H1 (cell line): Measurements from ENCODE around the gene DHDH. TPM values are rescaled to one million over a fixed set of nuclear protein-coding genes. Genes with fewer than 3 reads are reported as not detected.

Experiments
- CTCF ChIA-PET: fragments of 300-600 bp; sonication (Branson Sonifier 250); formaldehyde crosslinking; loops from one replicate; lab custom pipeline; 2021; ENCODE audit not compliant: partially characterized antibody; lab: Charles Lee
- POLR2A ChIA-PET: fragments of 300-600 bp; sonication (Branson Sonifier 250); formaldehyde crosslinking; loops from one replicate; lab custom pipeline; 2021; ENCODE audit warnings: inconsistent platforms; ENCODE audit not compliant: partially characterized antibody; lab: Charles Lee
- DNase-seq, 2 experiments: peaks; one replicate each; pipeline versions ENCODE4 v3.0.0 to v3.0.0-alpha.2; 2010 to 2022; ENCODE audit warnings: low spot score in 2 of 2, low read depth in 1 of 2, mixed read lengths in 1 of 2
- FAIRE-seq: peaks from 2 replicates; lab custom pipeline; 2011; peaks lifted over from hg19 to GRCh38; lab: Jason Lieb, UNC
- H2AFZ ChIP-seq: 2 replicates; pipeline ENCODE4 v1.8.1; 2012; ENCODE audit warnings: low read length, inconsistent platforms
- H2AK5ac ChIP-seq: 2 replicates; pipeline ENCODE4 v1.6.1; 2013; ENCODE audit warnings: low read depth, low read length
- H2BK120ac ChIP-seq: replicated peaks from 2 replicates; pipeline ENCODE3; 2013; ENCODE audit warnings: low read depth, low read length, inconsistent platforms
- H2BK12ac ChIP-seq: 2 replicates; pipeline ENCODE4 v1.6.1; 2013; ENCODE audit warnings: low read depth, low read length
- H2BK15ac ChIP-seq: 2 replicates; pipeline ENCODE4 v1.6.1; 2013; ENCODE audit warnings: low read length
- H2BK20ac ChIP-seq: 2 replicates; pipeline ENCODE4 v1.6.1; 2013; ENCODE audit warnings: low read length
- H2BK5ac ChIP-seq: 2 replicates; pipeline ENCODE4 v1.6.1; 2013; ENCODE audit warnings: low read depth, low read length
- H3K14ac ChIP-seq: 2 replicates; pipeline ENCODE4 v1.6.1; 2013; ENCODE audit warnings: inconsistent platforms; ENCODE audit not compliant: insufficient read length
- H3K18ac ChIP-seq: 2 replicates; pipeline ENCODE4 v1.6.1; 2013; ENCODE audit warnings: low read length; ENCODE audit errors: extremely low read depth
- H3K23ac ChIP-seq: 2 replicates; pipeline ENCODE4 v1.6.1; 2013; ENCODE audit warnings: inconsistent platforms; ENCODE audit not compliant: insufficient read length
- H3K23me2 ChIP-seq: 2 replicates; pipeline ENCODE4 v1.6.1; 2013; ENCODE audit warnings: low read depth, low read length
- H3K27ac ChIP-seq: 2 replicates; pipeline ENCODE4 v1.6.1; 2011; ENCODE audit warnings: low read depth, low read length, inconsistent platforms
- H3K27me3 ChIP-seq, 4 experiments: replicated peaks in 1 of 4; 1 replicate in 1 of 4; 2 replicates in 3 of 4; pipeline versions ENCODE4 v1.6.1 to v1.8.1; 2011 to 2013; ENCODE audit warnings: low read length in 3 of 4, mild to moderate bottlenecking in 3 of 4, inconsistent platforms in 2 of 4, mixed read lengths in 2 of 4, moderate library complexity in 1 of 4; ENCODE audit not compliant: control insufficient read depth in 3 of 4, insufficient read depth in 3 of 4; ENCODE audit errors: extremely low read depth in 1 of 4
- H3K36me3 ChIP-seq, 4 experiments: 2 replicates each; pipeline versions ENCODE4 v1.6.1 to v1.8.1; 2011 to 2013; ENCODE audit warnings: mild to moderate bottlenecking in 4 of 4, low read length in 3 of 4, moderate library complexity in 2 of 4, control low read depth in 1 of 4, inconsistent platforms in 1 of 4; ENCODE audit not compliant: insufficient read depth in 4 of 4, control insufficient read depth in 2 of 4
- H3K4ac ChIP-seq: replicated peaks from 2 replicates; pipeline ENCODE3; 2013; ENCODE audit warnings: low read length, low read depth, mixed read lengths, inconsistent platforms; ENCODE audit not compliant: insufficient read length
- H3K4me1 ChIP-seq, 4 experiments: replicated peaks in 1 of 4; 1 replicate in 1 of 4; 2 replicates in 3 of 4; pipeline versions ENCODE4 v1.6.1 to v1.8.1; 2011 to 2013; ENCODE audit warnings: low read length in 3 of 4, inconsistent platforms in 2 of 4, mixed read lengths in 1 of 4; ENCODE audit not compliant: insufficient read depth in 4 of 4, control insufficient read depth in 3 of 4
- H3K4me2 ChIP-seq, 2 experiments: 2 replicates each; pipeline versions ENCODE4 v1.6.1 to v1.8.1; 2011 to 2013; ENCODE audit warnings: low read depth in 2 of 2, low read length in 2 of 2, control low read depth in 1 of 2, inconsistent platforms in 1 of 2, mild to moderate bottlenecking in 1 of 2; ENCODE audit not compliant: insufficient read depth in 1 of 2
- H3K4me3 ChIP-seq, 4 experiments: fragments of 200-600, 300-600 bp in 1 of 4; sonication (generic), shearing (Covaris generic), sonication (Bioruptor Twin) in 1 of 4; 2 replicates each; pipeline versions ENCODE4 v1.5.1 to v1.8.1; 2011 to 2016; ENCODE audit warnings: low read length in 4 of 4, low read depth in 3 of 4, control low read depth in 2 of 4, inconsistent platforms in 2 of 4, mild to moderate bottlenecking in 2 of 4, mixed read lengths in 1 of 4, moderate library complexity in 1 of 4; ENCODE audit not compliant: insufficient read depth in 2 of 4; ENCODE audit errors: extremely low read depth in 1 of 4
- H3K56ac ChIP-seq: replicated peaks from 2 replicates; pipeline ENCODE3; 2013; ENCODE audit warnings: low read depth, mild to moderate bottlenecking, mixed read lengths, low read length, inconsistent platforms; ENCODE audit not compliant: insufficient read length
- H3K79me1 ChIP-seq: 2 replicates; pipeline ENCODE4 v1.6.1; 2013; ENCODE audit warnings: low read depth, low read length, control low read depth
- H3K79me2 ChIP-seq, 2 experiments: 2 replicates each; pipeline versions ENCODE4 v1.6.1 to v1.8.1; 2012 to 2013; ENCODE audit warnings: low read length in 2 of 2, mild to moderate bottlenecking in 2 of 2, inconsistent platforms in 1 of 2; ENCODE audit not compliant: insufficient read depth in 2 of 2, control insufficient read depth in 1 of 2
- H3K9ac ChIP-seq, 4 experiments: replicated peaks in 1 of 4; 1 replicate in 1 of 4; 2 replicates in 3 of 4; pipeline versions ENCODE4 v1.6.1 to v1.8.1; 2011 to 2013; ENCODE audit warnings: low read depth in 3 of 4, low read length in 3 of 4, control low read depth in 2 of 4, mild to moderate bottlenecking in 2 of 4, moderate library complexity in 2 of 4, inconsistent platforms in 1 of 4; ENCODE audit errors: extremely low read depth in 1 of 4
- H3K9me3 ChIP-seq, 2 experiments: 2 replicates each; pipeline versions ENCODE4 v1.6.1 to v1.8.1; 2012 to 2013; ENCODE audit warnings: mild to moderate bottlenecking in 2 of 2, moderate library complexity in 2 of 2, control low read depth in 1 of 2, inconsistent platforms in 1 of 2, low read depth in 1 of 2, low read length in 1 of 2, mixed read lengths in 1 of 2; ENCODE audit not compliant: insufficient read depth in 2 of 2
- H4K20me1 ChIP-seq, 2 experiments: replicated peaks in 1 of 2; 2 replicates each; pipeline versions ENCODE3 to v1.8.1; 2011 to 2013; ENCODE audit warnings: inconsistent platforms in 2 of 2, low read length in 2 of 2, mild to moderate bottlenecking in 1 of 2; ENCODE audit not compliant: insufficient read depth in 2 of 2, control insufficient read depth in 1 of 2
- H4K5ac ChIP-seq: 2 replicates; pipeline ENCODE4 v1.6.1; 2013; ENCODE audit warnings: low read length, low read depth, mixed read lengths, inconsistent platforms; ENCODE audit not compliant: insufficient read length
- H4K8ac ChIP-seq: 2 replicates; pipeline ENCODE4 v1.8.0; 2013; ENCODE audit warnings: mild to moderate bottlenecking, moderate library complexity, low read length, inconsistent platforms; ENCODE audit not compliant: insufficient read depth; ENCODE audit errors: extremely low read depth
- H4K91ac ChIP-seq: replicated peaks from 2 replicates; pipeline ENCODE3; 2013; ENCODE audit warnings: low read length, mixed read lengths, inconsistent platforms; ENCODE audit not compliant: insufficient read length
- BACH1 ChIP-seq: IDR thresholded peaks from 2 replicates; pipeline ENCODE4 v1.6.1; 2012; ENCODE audit warnings: low read length, improper control_type of control experiment
- BCL11A ChIP-seq, 2 experiments: IDR thresholded peaks; one replicate each; pipeline ENCODE4 v1.6.1; 2011; ENCODE audit warnings: low read depth in 2 of 2, low read length in 2 of 2, mild to moderate bottlenecking in 2 of 2
- BRCA1 ChIP-seq: IDR thresholded peaks from 2 replicates; pipeline ENCODE4 v1.6.1; 2012; ENCODE audit warnings: low read depth, low read length, improper control_type of control experiment
- CBX8 ChIP-seq: fragments of 300-800, 300-1000 bp; sonication (generic); IDR thresholded peaks from 2 replicates; pipeline ENCODE4 v1.7.1; 2016; ENCODE audit warnings: low read depth, low read length, borderline replicate concordance
- CHD1 ChIP-seq: IDR thresholded peaks from 2 replicates; pipeline ENCODE4 v1.6.1; 2012; ENCODE audit warnings: low read depth, low read length, improper control_type of control experiment
- GABPA ChIP-seq: IDR thresholded peaks from 2 replicates; pipeline ENCODE4 v1.6.1; 2011; ENCODE audit warnings: mild to moderate bottlenecking, low read length, moderate library complexity, borderline replicate concordance; ENCODE audit not compliant: insufficient read depth
- JUND ChIP-seq: IDR thresholded peaks from 2 replicates; pipeline ENCODE4 v1.6.1; 2011; ENCODE audit warnings: mild to moderate bottlenecking, improper control_type of control experiment, low read length
- KDM5A ChIP-seq: fragments of 200-600 bp; IDR thresholded peaks from 2 replicates; pipeline ENCODE4 v1.7.1; 2012; ENCODE audit warnings: mild to moderate bottlenecking, low read length, inconsistent platforms, mixed read lengths
- RNF2 ChIP-seq: fragments of 200-900, 300-1000 bp; sonication (generic); IDR thresholded peaks from 2 replicates; pipeline ENCODE4 v1.7.1; 2016; ENCODE audit warnings: borderline replicate concordance, low read depth, mild to moderate bottlenecking, antibody characterized with exemption, low read length; ENCODE audit not compliant: poor library complexity, severe bottlenecking; ENCODE audit errors: missing control alignments
- SAP30 ChIP-seq: fragments of 300-600 bp; sonication (generic); IDR thresholded peaks from 2 replicates; pipeline ENCODE4 v1.7.1; 2012; ENCODE audit warnings: low read length, moderate library complexity, mild to moderate bottlenecking, inconsistent platforms; ENCODE audit not compliant: insufficient read depth, insufficient replicate concordance
- SP2 ChIP-seq: IDR thresholded peaks from 2 replicates; pipeline ENCODE4 v1.6.1; 2012; ENCODE audit warnings: mild to moderate bottlenecking, low read length, inconsistent platforms
- TAF7 ChIP-seq: optimal IDR thresholded peaks from 2 replicates; pipeline ENCODE3; 2011; ENCODE audit warnings: low read depth, mild to moderate bottlenecking, inconsistent platforms, low read length, moderate library complexity, borderline replicate concordance
- YY1 ChIP-seq: IDR thresholded peaks from 2 replicates; pipeline ENCODE4 v1.6.1; 2011; ENCODE audit warnings: low read depth, mild to moderate bottlenecking, low read length
- WGBS, 2 experiments: shearing (Covaris generic) in 1 of 2; methylation state at CpG; one replicate each; pipeline versions ENCODE4 v1.1.6 to v1.1.7; 2013 to 2015; ENCODE audit warnings: low lambda C conversion rate in 2 of 2, mixed read lengths in 2 of 2, inconsistent platforms in 1 of 2, low coverage in 1 of 2, missing lambda C conversion rate in 1 of 2; ENCODE audit not compliant: insufficient replicate concordance in 2 of 2, insufficient coverage in 1 of 2, insufficient read length in 1 of 2; ENCODE audit errors: extremely low coverage in 1 of 2, missing lambda C conversion rate in 1 of 2; 5-methylcytosine and 5-hydroxymethylcytosine counted together
- polyA plus RNA-seq, 7 experiments: library from polyadenylated mRNA; depleted of rRNA in 3 of 7; stranded (reverse) in 5 of 7; unstranded in 2 of 7; fragments of >200 nt in 5 of 7; fragments of 200-250 nt in 2 of 7; gene quantifications; 1 replicate in 5 of 7; 2 replicates in 1 of 7; 4 replicates in 1 of 7; pipeline versions ENCODE4 v1.2.1 to v1.2.3, GENCODE V29; 2011 to 2013; ENCODE audit warnings: missing spikeins in 2 of 7, mixed read lengths in 2 of 7
- total RNA-seq: library from RNA; stranded (reverse); fragmentation: NEBNext Ultra II Directional; extraction: Animal tissue kit (Norgen Biotek cat#: 25700); gene quantifications from 2 replicates; pipeline ENCODE4 v1.2.1, GENCODE V29; 2021
- TF ChIP-seq, protein P1 (sequence below): IDR thresholded peaks from 2 replicates; pipeline ENCODE4 v1.6.1; 2012; ENCODE audit warnings: inconsistent platforms

DHDH gene
- total and polyA plus RNA-seq, 2 of the 8 experiments (the other 6 are each of a cell fraction or from before 2014, with no cell fraction given): 2.2 to 2.8 TPM

DNA sequence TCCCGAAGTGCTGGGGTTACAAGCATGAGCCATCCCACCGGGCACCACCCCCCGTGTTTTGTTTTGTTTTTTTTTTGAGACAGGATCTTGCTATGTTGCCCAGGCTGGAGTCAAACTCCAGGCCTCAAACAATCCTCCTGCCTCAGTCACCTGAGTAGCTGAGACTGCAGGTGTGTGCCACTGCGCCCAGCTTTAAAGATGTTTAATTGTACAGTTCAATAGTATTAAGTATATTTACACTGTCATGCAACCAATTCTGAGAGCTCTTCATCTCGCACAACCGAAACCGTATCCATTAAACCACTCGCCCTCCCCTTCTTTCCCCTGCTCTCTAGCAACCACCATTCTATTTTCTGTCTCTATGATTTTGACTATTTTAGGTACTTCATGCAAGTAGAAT lies 17.7 kb upstream of the DHDH start:
- no peaks in the 10 kb centered on the region for H3K79me2 ChIP-seq
- POLR2A ChIA-PET: interaction anchor here (0.7 to 3.4 kb wide), 8 partner anchors 9 to 50 kb away, joined by 3 to 13 read pairs (median 4); partner anchors contain the start of genes DHDH and PPP1R15A
- H2AK5ac ChIP-seq: no peak overlapping the region
- FAIRE-seq (no peak), DNase-seq (no peak)
- H3K23me2 ChIP-seq: no peaks in the 10 kb centered on the region; the same call in 1 of the 2 replicates
- H3K4me1 ChIP-seq: no peaks in the 10 kb centered on the region
- H3K9ac ChIP-seq: no peak overlapping the region
- H3K79me1 ChIP-seq: no peaks in the 10 kb centered on the region
- WGBS, 2 experiments: 92% methylated on average over 8 of the region's 8 CpGs; no CpG with 5 or more reads in 1 of the 2 experiments
- no peak overlapping the region for H4K5ac ChIP-seq
- no peak overlapping the region for H4K8ac ChIP-seq
- H3K27me3 ChIP-seq: no peaks in the 10 kb centered on the region
- H3K4me3 ChIP-seq: no peak overlapping the region
- H2AFZ ChIP-seq: no peak overlapping the region
- H3K56ac ChIP-seq: no peak overlapping the region
- H3K18ac ChIP-seq: no peak overlapping the region
- H3K4ac ChIP-seq: no peak overlapping the region
- H2BK5ac ChIP-seq: no peak overlapping the region
- no peak overlapping the region for H2BK20ac ChIP-seq
- CTCF ChIA-PET: interaction anchor here (1.1 to 2.1 kb wide), 4 partner anchors 14 to 55 kb away, joined by 3 to 5 read pairs (median 4); no protein-coding TSS in a partner anchor
- no peaks in the 10 kb centered on the region for H3K9me3 ChIP-seq
- no peak overlapping the region for H2BK120ac ChIP-seq
- no peak overlapping the region for H3K23ac ChIP-seq
- no peak overlapping the region for H3K14ac ChIP-seq
- no peak overlapping the region for H2BK12ac ChIP-seq
- H2BK15ac ChIP-seq: no peak overlapping the region
- H3K36me3 ChIP-seq: peaks cover 11 to 61% (median 25%) of the 10 kb centered on the region in 4 experiments
- peaks cover 0 to 7% of the 10 kb centered on the region in 2 experiments for H4K20me1 ChIP-seq
- H4K91ac ChIP-seq: no peak overlapping the region
- H3K27ac ChIP-seq: no peak overlapping the region
- no peak overlapping the region for H3K4me2 ChIP-seq
- TF ChIP-seq JUND: no peak
- TF ChIP-seq YY1: no peak
- TF ChIP-seq, protein P1, sequence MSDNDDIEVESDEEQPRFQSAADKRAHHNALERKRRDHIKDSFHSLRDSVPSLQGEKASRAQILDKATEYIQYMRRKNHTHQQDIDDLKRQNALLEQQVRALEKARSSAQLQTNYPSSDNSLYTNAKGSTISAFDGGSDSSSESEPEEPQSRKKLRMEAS: no peak
- no peak for TF ChIP-seq SAP30
- no peak for TF ChIP-seq CHD1
- no peak for TF ChIP-seq BACH1
- no peak for TF ChIP-seq SP2
- TF ChIP-seq GABPA: no peak
- no peak for TF ChIP-seq RNF2
- no peak for TF ChIP-seq BRCA1
- TF ChIP-seq KDM5A: no peak
- TF ChIP-seq TAF7: no peak
- no peak for TF ChIP-seq BCL11A (IDR thresholded peaks at IDR 0.05; ENCODE audit: low read depth in 2 of 2, low read length in 2 of 2)
- TF ChIP-seq CBX8: no peak
